ENCODE measurements around the gene ADAM19.

Gene ADAM19

GRCh38 chr5:157561110-157561509 lies 14.5 kb downstream of the ADAM19 start:
- no peak for DNase-seq (ENCODE audit: low spot score)

- no peak for DNase-seq (ENCODE audit: low spot score)
These were observed 16.3 kb downstream of the ADAM19 start for GRCh38 chr5:157559301-157559700.

- no peak for DNase-seq (ENCODE audit: low spot score)
These were observed 16.9 kb downstream of the ADAM19 start for GRCh38 chr5:157558681-157559080.

- no peak for DNase-seq (ENCODE audit: low spot score)
These were observed 17.5 kb downstream of the ADAM19 start for GRCh38 chr5:157558041-157558595.

GRCh38 chr5:157556615-157557418 lies 18.8 kb downstream of the ADAM19 start:
- no peak for DNase-seq (ENCODE audit: low spot score)

GRCh38 chr5:157555037-157555640 lies 20.4 kb downstream of the ADAM19 start:
- DNase-seq (ENCODE audit: low spot score): no peak

GRCh38 chr5:157554179-157555036 lies 21.2 kb downstream of the ADAM19 start:
- no peak for DNase-seq (ENCODE audit: low spot score)

- no peak for DNase-seq (ENCODE audit: low spot score)
These were observed 22.9 kb downstream of the ADAM19 start for GRCh38 chr5:157552650-157553049.

GRCh38 chr5:157550663-157551062 lies 24.9 kb downstream of the ADAM19 start:
- DNase-seq (ENCODE audit: low spot score): no peak

GRCh38 chr5:157549954-157550549 lies 25.5 kb downstream of the ADAM19 start:
- DNase-seq (ENCODE audit: low spot score): no peak

GRCh38 chr5:157549283-157549629 lies 26.3 kb downstream of the ADAM19 start:
- no peak for DNase-seq (ENCODE audit: low spot score)

- DNase-seq (ENCODE audit: low spot score): no peak
These were observed 26.9 kb downstream of the ADAM19 start for GRCh38 chr5:157548513-157549282.

- DNase-seq (ENCODE audit: low spot score): no peak
These were observed 27.5 kb downstream of the ADAM19 start for GRCh38 chr5:157547941-157548512.

- no peak for DNase-seq (ENCODE audit: low spot score)
These were observed 29.0 kb downstream of the ADAM19 start for GRCh38 chr5:157546456-157547100.

- DNase-seq (ENCODE audit: low spot score): no peak
These were observed 29.8 kb downstream of the ADAM19 start for GRCh38 chr5:157545610-157546310.

- no peak for DNase-seq (ENCODE audit: low spot score)
These were observed 31.0 kb downstream of the ADAM19 start for GRCh38 chr5:157544623-157544989.

GRCh38 chr5:157543825-157544622 lies 31.6 kb downstream of the ADAM19 start:
- no peak for DNase-seq (ENCODE audit: low spot score)

- DNase-seq (ENCODE audit: low spot score): no peak
These were observed 33.1 kb downstream of the ADAM19 start for GRCh38 chr5:157542282-157543000.
